SK-N-SH (cell line): ENCODE results near the gene CD28. TPM values are rescaled to one million over a fixed set of nuclear protein-coding genes. Genes with fewer than 3 reads are reported as not detected.

Source experiments
- CTCF ChIA-PET: fragments of 300-600, 350-600 bp; formaldehyde crosslinking; extraction: SDS; loops from one replicate; lab custom pipeline; 2021; lab: Yijun Ruan, JAX
- POLR2A ChIA-PET: fragments of 350-600 bp; sonication (Branson Sonifier 250); formaldehyde crosslinking; extraction: SDS; loops from one replicate; lab custom pipeline; 2020; ENCODE audit warnings: antibody characterized with exemption, inconsistent platforms; lab: Yijun Ruan, JAX
- DNase-seq: peaks from one replicate; pipeline ENCODE4 v3.0.0; 2012
- H2AFZ ChIP-seq: fragments of 200-600 bp; sonication (generic); 2 replicates; pipeline ENCODE4 v1.8.1; 2016; ENCODE audit warnings: antibody characterized with exemption, mild to moderate bottlenecking, low read depth
- H3F3A ChIP-seq: fragments of 200-600 bp; sonication (generic); replicated peaks from 2 replicates; pipeline ENCODE3; 2016; ENCODE audit warnings: antibody characterized with exemption, mild to moderate bottlenecking; ENCODE audit not compliant: insufficient read depth
- H3K27ac ChIP-seq, 2 experiments: fragments of 200-500 bp in 1 of 2; fragments of 200-600 bp in 1 of 2; sonication (Bioruptor generic) in 1 of 2; sonication (generic), shearing (Covaris generic) in 1 of 2; 2 replicates each; pipeline versions ENCODE4 v1.5.1 to v1.6.1; 2014 to 2016; ENCODE audit warnings: low read depth in 2 of 2, inconsistent platforms in 1 of 2, low read length in 1 of 2, mild to moderate bottlenecking in 1 of 2, mixed read lengths in 1 of 2
- H3K27me3 ChIP-seq: fragments of 200-600 bp; sonication (generic), shearing (Covaris generic); 2 replicates; pipeline ENCODE4 v1.6.1; 2016; ENCODE audit warnings: mixed run types; ENCODE audit not compliant: insufficient read depth
- H3K36me3 ChIP-seq, 2 experiments: fragments of 200-500 bp in 1 of 2; fragments of 200-600 bp in 1 of 2; sonication (Bioruptor generic) in 1 of 2; sonication (generic) in 1 of 2; replicated peaks in 1 of 2; 2 replicates each; pipeline versions ENCODE3 to v1.5.1; 2014 to 2016; ENCODE audit warnings: low read length in 1 of 2, mild to moderate bottlenecking in 1 of 2; ENCODE audit not compliant: insufficient read depth in 2 of 2, control insufficient read depth in 1 of 2
- H3K4me1 ChIP-seq, 2 experiments: fragments of 200-500 bp in 1 of 2; fragments of 200-600 bp in 1 of 2; sonication (Bioruptor generic) in 1 of 2; sonication (generic), shearing (Covaris generic) in 1 of 2; 2 replicates each; pipeline versions ENCODE4 v1.5.1 to v1.6.1; 2014 to 2016; ENCODE audit warnings: low read depth in 1 of 2, low read length in 1 of 2, mixed run types in 1 of 2; ENCODE audit not compliant: insufficient read depth in 2 of 2, control insufficient read depth in 1 of 2
- H3K4me2 ChIP-seq: fragments of 200-600 bp; sonication (generic), shearing (Covaris generic); 2 replicates; pipeline ENCODE4 v1.6.1; 2017; ENCODE audit warnings: mixed run types
- H3K4me3 ChIP-seq, 2 experiments: fragments of 200-500 bp in 1 of 2; fragments of 200-600 bp in 1 of 2; sonication (Bioruptor generic) in 1 of 2; sonication (generic), shearing (Covaris generic) in 1 of 2; 2 replicates each; pipeline versions ENCODE4 v1.5.1 to v1.8.1; 2014 to 2016; ENCODE audit warnings: low read depth in 2 of 2, inconsistent platforms in 1 of 2, low read length in 1 of 2, mild to moderate bottlenecking in 1 of 2, mixed read lengths in 1 of 2, moderate library complexity in 1 of 2
- H3K79me2 ChIP-seq: fragments of 200-600 bp; sonication (generic); 2 replicates; pipeline ENCODE4 v1.8.1; 2017; ENCODE audit warnings: mild to moderate bottlenecking; ENCODE audit not compliant: insufficient read depth
- H3K9ac ChIP-seq: fragments of 200-600 bp; sonication (generic); 2 replicates; pipeline ENCODE4 v1.6.1; 2017; ENCODE audit warnings: mixed run types
- H3K9me2 ChIP-seq: fragments of 200-600 bp; sonication (generic); 2 replicates; pipeline ENCODE4 v1.6.1; 2017; ENCODE audit warnings: mixed run types
- H3K9me3 ChIP-seq: fragments of 200-600 bp; sonication (generic); 2 replicates; pipeline ENCODE4 v1.6.1; 2017; ENCODE audit warnings: mixed run types, mild to moderate bottlenecking, moderate library complexity
- H4K20me1 ChIP-seq: fragments of 200-600 bp; sonication (generic); 2 replicates; pipeline ENCODE4 v1.6.1; 2017; ENCODE audit warnings: mild to moderate bottlenecking, mixed run types; ENCODE audit not compliant: insufficient read depth
- EP300 ChIP-seq, 2 experiments: IDR thresholded peaks; 2 replicates each; pipeline versions ENCODE4 v1.4.0 to v1.6.1; 2012; ENCODE audit warnings: borderline replicate concordance in 1 of 2, low read depth in 1 of 2, low read length in 1 of 2
- FOSL2 ChIP-seq: IDR thresholded peaks from 2 replicates; pipeline ENCODE4 v1.4.0; 2012; ENCODE audit warnings: low read depth, mild to moderate bottlenecking, moderate library complexity, borderline replicate concordance
- FOXJ3 ChIP-seq: sonication (generic); formaldehyde crosslinking; IDR thresholded peaks from 2 replicates; pipeline ENCODE4 v1.5.1; 2020; ENCODE audit warnings: mild to moderate bottlenecking, missing genetic modification reagents
- JUND ChIP-seq: IDR thresholded peaks from 2 replicates; pipeline ENCODE4 v1.4.0; 2012
- MEF2A ChIP-seq: IDR thresholded peaks from 2 replicates; pipeline ENCODE4 v1.4.0; 2012; ENCODE audit warnings: low read depth, borderline replicate concordance
- NFIC ChIP-seq: IDR thresholded peaks from 2 replicates; pipeline ENCODE4 v1.4.0; 2012; ENCODE audit warnings: borderline replicate concordance
- NRF1 ChIP-seq: IDR thresholded peaks from 2 replicates; pipeline ENCODE4 v1.6.1; 2012; ENCODE audit warnings: low read depth, mild to moderate bottlenecking, low read length
- RAD21 ChIP-seq: IDR thresholded peaks from 2 replicates; pipeline ENCODE4 v1.6.1; 2012; ENCODE audit warnings: mild to moderate bottlenecking, low read length
- RCOR1 ChIP-seq: fragments of 150-350 bp; IDR thresholded peaks from 2 replicates; pipeline ENCODE4 v1.6.1; 2017; ENCODE audit warnings: antibody characterized with exemption, low read length
- RFX5 ChIP-seq: IDR thresholded peaks from 2 replicates; pipeline ENCODE4 v1.6.1; 2012; ENCODE audit warnings: mild to moderate bottlenecking, improper control_type of control experiment, low read length
- RXRA ChIP-seq: IDR thresholded peaks from 2 replicates; pipeline ENCODE4 v1.4.0; 2012; ENCODE audit warnings: low read depth, mild to moderate bottlenecking, borderline replicate concordance
- SIN3A ChIP-seq: IDR thresholded peaks from 2 replicates; pipeline ENCODE4 v1.6.1; 2012; ENCODE audit warnings: low read depth, mild to moderate bottlenecking, low read length, moderate library complexity, borderline replicate concordance
- TCF12 ChIP-seq: IDR thresholded peaks from 2 replicates; pipeline ENCODE4 v1.4.0; 2012
- TEAD4 ChIP-seq: IDR thresholded peaks from 2 replicates; pipeline ENCODE4 v1.4.0; 2012; ENCODE audit warnings: mild to moderate bottlenecking, borderline replicate concordance; ENCODE audit not compliant: insufficient read depth
- YY1 ChIP-seq: IDR thresholded peaks from 2 replicates; pipeline ENCODE4 v1.4.0; 2012; ENCODE audit warnings: low read depth, mild to moderate bottlenecking
- WGBS: methylation state at CpG from one replicate; pipeline ENCODE4 v1.1.6; 2017; ENCODE audit warnings: low lambda C conversion rate; 5-methylcytosine and 5-hydroxymethylcytosine counted together
- polyA plus RNA-seq, 3 experiments: library from polyadenylated mRNA; depleted of rRNA; stranded (reverse); fragments of >200 nt; gene quantifications; 2 replicates each; pipeline ENCODE4 v1.2.3, GENCODE V29; 2012
- TF ChIP-seq, protein P1 (sequence below): IDR thresholded peaks from 2 replicates; pipeline ENCODE4 v1.4.0; 2012; ENCODE audit warnings: low read depth
- TF ChIP-seq, protein P2 (sequence below): fragments of 150-350 bp; IDR thresholded peaks from 2 replicates; pipeline ENCODE4 v1.6.1; 2016; ENCODE audit warnings: mild to moderate bottlenecking, low read depth, low read length
- TF ChIP-seq, protein P3 (sequence below): IDR thresholded peaks from 2 replicates; pipeline ENCODE4; 2012
- TF ChIP-seq, protein P4 (sequence below): IDR thresholded peaks from 2 replicates; pipeline ENCODE4 v1.4.0; 2012; ENCODE audit warnings: low read depth, borderline replicate concordance
- TF ChIP-seq, protein P5 (sequence below): IDR thresholded peaks from 2 replicates; pipeline ENCODE4 v1.4.0; 2012; ENCODE audit warnings: low read depth, borderline replicate concordance
- TF ChIP-seq, protein P6 (sequence below): fragments of 200-600 bp; sonication (generic); IDR thresholded peaks from 2 replicates; pipeline ENCODE4 v1.6.1; 2017; ENCODE audit warnings: antibody characterized with exemption, mild to moderate bottlenecking, moderate library complexity

Gene CD28
- polyA plus RNA-seq, 1 of the 3 experiments (the other 2 are of a cell fraction), result 0.05 TPM

DNA sequence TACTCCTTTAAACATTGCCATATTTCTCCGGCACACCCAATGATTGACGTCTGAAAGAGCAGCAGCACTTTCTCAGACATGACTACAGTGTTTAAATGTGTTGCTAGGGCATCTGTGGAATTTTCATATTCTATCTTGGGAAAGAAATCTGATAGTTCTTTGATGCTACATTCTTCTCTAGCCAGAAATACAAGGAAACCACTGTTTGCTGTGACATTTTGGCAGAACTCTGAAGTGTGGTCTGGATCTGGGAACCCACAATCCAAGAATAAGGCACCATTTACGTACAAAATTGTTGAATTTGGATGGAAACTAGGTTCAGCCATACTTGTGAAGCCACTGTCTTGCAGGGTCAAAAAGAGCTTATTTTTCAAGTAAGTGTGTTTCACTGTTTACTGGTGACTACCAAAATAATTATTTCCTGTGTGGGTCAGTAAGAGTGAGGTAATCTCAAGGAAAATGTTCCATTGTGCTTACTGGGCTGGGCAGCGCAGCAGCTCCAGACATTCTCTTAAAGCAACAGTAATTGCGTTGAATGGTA, 21.3 kb upstream of the CD28 start:
- POLR2A ChIA-PET, result no interaction called here
- Histone ChIP-seq H3K4me3 (no peak overlapping the region), H3F3A (peaks cover 16% of the 10 kb centered on the region), H3K9me2 (no peaks in the 10 kb centered on the region), H3K36me3 (no peaks in the 10 kb centered on the region), H3K4me2 (peak overlapping the region; percentile 20), H3K79me2 (no peaks in the 10 kb centered on the region), H3K9ac (peak overlapping the region; percentile 66), H2AFZ (peak overlapping the region; percentile 67; the same call in 1 of the 2 replicates), H3K27me3 (no peaks in the 10 kb centered on the region), H4K20me1 (no peaks in the 10 kb centered on the region)
- no peak for DNase-seq
- 42% methylated on average over 5 of the region's 5 CpGs for WGBS
- TF ChIP-seq RAD21, result no peak
- TF ChIP-seq, protein P1, sequence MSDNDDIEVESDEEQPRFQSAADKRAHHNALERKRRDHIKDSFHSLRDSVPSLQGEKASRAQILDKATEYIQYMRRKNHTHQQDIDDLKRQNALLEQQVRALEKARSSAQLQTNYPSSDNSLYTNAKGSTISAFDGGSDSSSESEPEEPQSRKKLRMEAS, result peak; percentile 50; the same call in 1 of the 2 replicates
- TF ChIP-seq, protein P2, sequence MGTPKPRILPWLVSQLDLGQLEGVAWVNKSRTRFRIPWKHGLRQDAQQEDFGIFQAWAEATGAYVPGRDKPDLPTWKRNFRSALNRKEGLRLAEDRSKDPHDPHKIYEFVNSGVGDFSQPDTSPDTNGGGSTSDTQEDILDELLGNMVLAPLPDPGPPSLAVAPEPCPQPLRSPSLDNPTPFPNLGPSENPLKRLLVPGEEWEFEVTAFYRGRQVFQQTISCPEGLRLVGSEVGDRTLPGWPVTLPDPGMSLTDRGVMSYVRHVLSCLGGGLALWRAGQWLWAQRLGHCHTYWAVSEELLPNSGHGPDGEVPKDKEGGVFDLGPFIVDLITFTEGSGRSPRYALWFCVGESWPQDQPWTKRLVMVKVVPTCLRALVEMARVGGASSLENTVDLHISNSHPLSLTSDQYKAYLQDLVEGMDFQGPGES, result no peak
- TF ChIP-seq RXRA, result peak; percentile 18; the same call in 1 of the 2 replicates
- peak; percentile 65 for TF ChIP-seq JUND
- TF ChIP-seq, protein P3, sequence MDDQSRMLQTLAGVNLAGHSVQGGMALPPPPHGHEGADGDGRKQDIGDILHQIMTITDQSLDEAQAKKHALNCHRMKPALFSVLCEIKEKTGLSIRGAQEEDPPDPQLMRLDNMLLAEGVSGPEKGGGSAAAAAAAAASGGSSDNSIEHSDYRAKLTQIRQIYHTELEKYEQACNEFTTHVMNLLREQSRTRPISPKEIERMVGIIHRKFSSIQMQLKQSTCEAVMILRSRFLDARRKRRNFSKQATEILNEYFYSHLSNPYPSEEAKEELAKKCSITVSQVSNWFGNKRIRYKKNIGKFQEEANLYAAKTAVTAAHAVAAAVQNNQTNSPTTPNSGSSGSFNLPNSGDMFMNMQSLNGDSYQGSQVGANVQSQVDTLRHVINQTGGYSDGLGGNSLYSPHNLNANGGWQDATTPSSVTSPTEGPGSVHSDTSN, result peak; percentile 81
- peak; percentile 58; the same call in 1 of the 2 replicates for TF ChIP-seq FOSL2
- TF ChIP-seq SIN3A, result no peak
- peak in 1 of 2 experiments; percentile 75; a peak in 1 of 4 replicates for TF ChIP-seq EP300 (IDR thresholded peaks at IDR 0.05; ENCODE audit: borderline replicate concordance in 1 of 2, low read depth in 1 of 2, low read length in 1 of 2)
- TF ChIP-seq MEF2A, result peak; percentile 40; the same call in 1 of the 2 replicates
- peak; percentile 60; the same call in 1 of the 2 replicates for TF ChIP-seq TCF12
- TF ChIP-seq TEAD4, result no peak
- TF ChIP-seq, protein P4, sequence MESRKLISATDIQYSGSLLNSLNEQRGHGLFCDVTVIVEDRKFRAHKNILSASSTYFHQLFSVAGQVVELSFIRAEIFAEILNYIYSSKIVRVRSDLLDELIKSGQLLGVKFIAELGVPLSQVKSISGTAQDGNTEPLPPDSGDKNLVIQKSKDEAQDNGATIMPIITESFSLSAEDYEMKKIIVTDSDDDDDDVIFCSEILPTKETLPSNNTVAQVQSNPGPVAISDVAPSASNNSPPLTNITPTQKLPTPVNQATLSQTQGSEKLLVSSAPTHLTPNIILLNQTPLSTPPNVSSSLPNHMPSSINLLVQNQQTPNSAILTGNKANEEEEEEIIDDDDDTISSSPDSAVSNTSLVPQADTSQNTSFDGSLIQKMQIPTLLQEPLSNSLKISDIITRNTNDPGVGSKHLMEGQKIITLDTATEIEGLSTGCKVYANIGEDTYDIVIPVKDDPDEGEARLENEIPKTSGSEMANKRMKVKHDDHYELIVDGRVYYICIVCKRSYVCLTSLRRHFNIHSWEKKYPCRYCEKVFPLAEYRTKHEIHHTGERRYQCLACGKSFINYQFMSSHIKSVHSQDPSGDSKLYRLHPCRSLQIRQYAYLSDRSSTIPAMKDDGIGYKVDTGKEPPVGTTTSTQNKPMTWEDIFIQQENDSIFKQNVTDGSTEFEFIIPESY, result no peak
- TF ChIP-seq, protein P5, sequence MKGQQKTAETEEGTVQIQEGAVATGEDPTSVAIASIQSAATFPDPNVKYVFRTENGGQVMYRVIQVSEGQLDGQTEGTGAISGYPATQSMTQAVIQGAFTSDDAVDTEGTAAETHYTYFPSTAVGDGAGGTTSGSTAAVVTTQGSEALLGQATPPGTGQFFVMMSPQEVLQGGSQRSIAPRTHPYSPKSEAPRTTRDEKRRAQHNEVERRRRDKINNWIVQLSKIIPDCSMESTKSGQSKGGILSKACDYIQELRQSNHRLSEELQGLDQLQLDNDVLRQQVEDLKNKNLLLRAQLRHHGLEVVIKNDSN, result no peak
- TF ChIP-seq FOXJ3 (CRISPR knock-in tag), result no peak
- TF ChIP-seq, protein P6, sequence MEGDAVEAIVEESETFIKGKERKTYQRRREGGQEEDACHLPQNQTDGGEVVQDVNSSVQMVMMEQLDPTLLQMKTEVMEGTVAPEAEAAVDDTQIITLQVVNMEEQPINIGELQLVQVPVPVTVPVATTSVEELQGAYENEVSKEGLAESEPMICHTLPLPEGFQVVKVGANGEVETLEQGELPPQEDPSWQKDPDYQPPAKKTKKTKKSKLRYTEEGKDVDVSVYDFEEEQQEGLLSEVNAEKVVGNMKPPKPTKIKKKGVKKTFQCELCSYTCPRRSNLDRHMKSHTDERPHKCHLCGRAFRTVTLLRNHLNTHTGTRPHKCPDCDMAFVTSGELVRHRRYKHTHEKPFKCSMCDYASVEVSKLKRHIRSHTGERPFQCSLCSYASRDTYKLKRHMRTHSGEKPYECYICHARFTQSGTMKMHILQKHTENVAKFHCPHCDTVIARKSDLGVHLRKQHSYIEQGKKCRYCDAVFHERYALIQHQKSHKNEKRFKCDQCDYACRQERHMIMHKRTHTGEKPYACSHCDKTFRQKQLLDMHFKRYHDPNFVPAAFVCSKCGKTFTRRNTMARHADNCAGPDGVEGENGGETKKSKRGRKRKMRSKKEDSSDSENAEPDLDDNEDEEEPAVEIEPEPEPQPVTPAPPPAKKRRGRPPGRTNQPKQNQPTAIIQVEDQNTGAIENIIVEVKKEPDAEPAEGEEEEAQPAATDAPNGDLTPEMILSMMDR, result no peak
- TF ChIP-seq RFX5, result no peak
- no peak for TF ChIP-seq NRF1
- TF ChIP-seq RCOR1, result no peak
- peak; percentile 53; the same call in 1 of the 2 replicates for TF ChIP-seq YY1
- peak; percentile 62 for TF ChIP-seq NFIC
- TF ChIP-seq, all 33 proteins: peak for 10
- CTCF ChIA-PET, result no interaction called here
- Histone ChIP-seq H3K27ac (peak overlapping the region; percentile 68 to 97; a peak in 3 of 4 replicates), H3K4me1 (peaks cover 0 to 37% of the 10 kb centered on the region in 2 experiments; a peak in 2 of 4 replicates), H3K9me3 (no peaks in the 10 kb centered on the region)
